Fibroblast of villous mesenchyme (primary cell): ENCODE data around the gene PAPLN. TPM values are rescaled to one million over a fixed set of nuclear protein-coding genes. Genes with fewer than 3 reads are reported as not detected.

ENCODE experiments used
- DNase-seq: peaks from one replicate; pipeline ENCODE4 v3.0.0-alpha.2; 2010; ENCODE audit warnings: low read depth
- H3K4me3 ChIP-seq: 2 replicates; pipeline ENCODE4 v1.5.1; 2011; ENCODE audit warnings: low read depth, mild to moderate bottlenecking, low read length
- CTCF ChIP-seq: IDR thresholded peaks from 2 replicates; pipeline ENCODE4 v1.5.1; 2012; ENCODE audit warnings: low read depth, mild to moderate bottlenecking, low read length; ENCODE audit not compliant: insufficient read depth
- total RNA-seq: library from RNA; depleted of rRNA; stranded (reverse); fragments of >200 nt; gene quantifications from 2 replicates; pipeline ENCODE4 v1.2.3, GENCODE V29; 2012

Gene PAPLN
- total RNA-seq, 1 donor = 4.3 TPM

DNA sequence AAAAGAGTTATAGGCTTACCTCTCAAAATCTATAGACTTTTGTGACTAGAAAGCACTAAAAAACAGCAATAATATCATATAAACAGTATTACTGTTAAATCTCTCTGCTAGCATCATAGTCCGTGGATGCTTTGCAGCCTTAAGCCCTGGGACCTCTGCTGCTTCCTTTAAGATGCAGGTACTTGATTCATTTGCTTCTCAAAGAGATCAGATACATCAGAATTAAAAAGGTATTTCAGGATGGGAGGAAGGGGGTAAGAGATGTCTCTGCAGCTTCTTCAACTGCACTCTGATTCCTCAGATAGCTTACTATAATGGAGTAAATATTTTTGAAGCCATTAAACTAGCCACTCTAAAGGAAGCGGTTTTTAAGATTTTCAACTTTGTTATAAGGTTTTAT is 49.3 kb downstream of the PAPLN start:
- H3K4me3 ChIP-seq = no peak overlapping the region
- TF ChIP-seq CTCF = no peak
- DNase-seq = no peak

- H3K4me3 ChIP-seq = no peak overlapping the region
- no peak for DNase-seq
- no peak for TF ChIP-seq CTCF
Measured at GRCh38 chr14:73287071-73287470, 49.8 kb downstream of the PAPLN start.

GRCh38 chr14:73289308-73289707 is 52.0 kb downstream of the PAPLN start:
- no peak for TF ChIP-seq CTCF
- DNase-seq = no peak
- no peak overlapping the region for H3K4me3 ChIP-seq

DNA sequence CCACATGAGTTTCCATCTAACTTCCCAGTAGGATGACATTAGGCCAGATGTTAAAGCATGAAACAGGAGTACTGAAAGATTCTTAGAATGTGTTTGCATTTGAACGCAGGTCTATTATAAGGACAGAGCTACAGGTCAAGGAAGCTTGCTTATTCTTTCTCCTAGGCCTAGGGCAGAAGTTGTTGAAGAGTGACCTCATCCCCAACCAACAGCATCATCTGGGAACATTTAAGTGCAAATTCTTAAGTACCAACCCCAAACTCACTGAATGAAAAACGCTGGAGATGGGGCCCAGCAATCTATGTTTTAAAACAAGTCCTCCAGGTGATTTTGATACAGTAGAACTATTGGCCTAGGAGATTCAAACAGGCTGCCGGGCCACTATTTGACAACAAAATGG is 52.4 kb downstream of the PAPLN start:
- DNase-seq = peak; percentile 17

GRCh38 chr14:73290279-73290678 is 53.0 kb downstream of the PAPLN start:
- H3K4me3 ChIP-seq = no peak overlapping the region
- TF ChIP-seq CTCF = no peak
- DNase-seq = peak; percentile 23

More for the DNA sequence above, 52.4 kb downstream of the PAPLN start:
- no peak for TF ChIP-seq CTCF
- H3K4me3 ChIP-seq = no peak overlapping the region

- DNase-seq = peak; percentile 11
- TF ChIP-seq CTCF = no peak
- no peak overlapping the region for H3K4me3 ChIP-seq
Measured at GRCh38 chr14:73293782-73294781, 56.8 kb downstream of the PAPLN start.
